SJCRH30 (cell line): Measurements from ENCODE around the gene SKOR1. TPM values are rescaled to one million over a fixed set of nuclear protein-coding genes. Genes with fewer than 3 reads are reported as not detected.

ENCODE experiments used
- DNase-seq, 2 experiments: peaks; one replicate each; pipeline ENCODE4 v3.0.0-alpha.2; 2015 to 2020
- H3K27ac ChIP-seq: fragments of 250-450 bp; sonication (Bioruptor Pico); 2 replicates; pipeline ENCODE4 v1.5.1; 2020; ENCODE audit warnings: mild to moderate bottlenecking, moderate library complexity
- H3K27me3 ChIP-seq: fragments of 250-450 bp; sonication (Bioruptor Pico); 2 replicates; pipeline ENCODE4 v1.5.1; 2020; ENCODE audit warnings: mild to moderate bottlenecking, moderate library complexity
- H3K36me3 ChIP-seq: fragments of 250-450 bp; sonication (Bioruptor Pico); 2 replicates; pipeline ENCODE4 v1.5.1; 2020; ENCODE audit warnings: mild to moderate bottlenecking, moderate library complexity
- H3K4me1 ChIP-seq: fragments of 250-450 bp; sonication (Bioruptor Pico); 2 replicates; pipeline ENCODE4 v1.5.1; 2020; ENCODE audit warnings: mild to moderate bottlenecking, moderate library complexity
- H3K4me3 ChIP-seq: fragments of 250-450 bp; sonication (Bioruptor Pico); 2 replicates; pipeline ENCODE4 v1.5.1; 2020; ENCODE audit warnings: mild to moderate bottlenecking, moderate library complexity
- H3K9me3 ChIP-seq: fragments of 250-450 bp; sonication (Bioruptor Pico); replicated peaks from 2 replicates; pipeline ENCODE4 v1.5.1; 2020; ENCODE audit warnings: mild to moderate bottlenecking, moderate library complexity
- total RNA-seq: library from RNA; depleted of rRNA; stranded (reverse); fragments of >200 nt; shearing (Covaris generic); gene quantifications from 2 replicates; pipeline ENCODE4 v1.2.3, GENCODE V29; 2014; rRNA removed

SKOR1 gene
- 3.1 and 4.5 TPM in 2 replicates for total RNA-seq

DNA sequence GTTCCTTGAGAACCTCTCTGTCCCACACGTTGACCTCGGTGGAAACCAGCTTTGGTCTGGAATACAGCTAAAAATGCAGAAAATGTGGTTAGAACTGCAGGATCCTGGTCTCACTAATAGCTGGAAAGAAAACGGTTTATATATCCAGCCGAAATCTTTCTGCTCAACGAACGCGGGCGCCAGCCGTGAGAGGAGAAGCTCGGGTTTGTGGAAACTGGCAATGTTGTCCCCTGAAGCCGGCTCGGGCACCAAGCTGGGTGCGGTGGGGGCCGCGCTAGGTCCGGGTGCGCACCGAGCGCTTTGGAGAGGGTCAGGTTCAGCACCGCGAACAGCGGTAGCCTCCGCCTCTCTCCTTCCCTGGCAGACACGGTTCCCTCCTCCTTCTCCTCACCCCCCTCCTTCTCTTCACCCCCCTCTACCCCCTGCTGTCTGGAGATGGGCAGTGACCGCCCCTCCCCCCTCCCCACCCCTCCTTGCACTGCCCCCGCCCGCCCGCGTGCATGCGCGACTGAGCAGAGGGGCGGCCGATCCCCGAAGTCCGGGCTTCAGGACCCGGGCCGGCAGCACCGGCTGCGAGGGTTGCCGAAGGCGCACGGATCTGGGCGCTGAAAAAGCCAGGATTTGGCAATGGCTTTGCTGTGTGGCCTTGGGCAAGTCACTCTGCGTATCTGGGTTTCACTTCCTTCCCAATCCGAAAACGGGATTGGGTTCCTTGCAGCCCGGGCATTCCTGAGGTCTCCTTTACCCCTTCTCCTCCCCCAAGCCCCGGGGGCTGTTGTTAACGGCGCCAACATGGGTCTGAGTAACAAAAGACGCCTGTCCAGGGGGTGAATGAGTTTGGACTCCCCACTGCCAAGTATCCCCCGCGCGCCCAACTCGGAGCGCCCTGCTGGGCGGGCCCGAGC, at the start of gene SKOR1:
Gene SKOR1 (plus strand): TSS at position 534 of the 905 bp plus-strand sequence. CDS start 94 bp downstream, at position 628.
- H3K4me3 ChIP-seq = peak within 1 kb of the TSS; percentile 66
- H3K4me1 ChIP-seq = no peaks in the 10 kb centered on the region

GRCh38 chr15:67775998-67776397, 49.3 kb upstream of the SKOR1 start:
- H3K27ac ChIP-seq = no peak overlapping the region
- DNase-seq = no peak
- peaks cover 59% of the 10 kb centered on the region for H3K4me1 ChIP-seq
- H3K9me3 ChIP-seq = no peaks in the 10 kb centered on the region
- no peak overlapping the region for H3K4me3 ChIP-seq
- no peaks in the 10 kb centered on the region for H3K36me3 ChIP-seq
- no peaks in the 10 kb centered on the region for H3K27me3 ChIP-seq

More for the DNA sequence above, at the start of gene SKOR1:
- Histone ChIP-seq H3K27me3 (no peaks in the 10 kb centered on the region), H3K9me3 (peaks cover 9% of the 10 kb centered on the region; the same call in 1 of the 2 replicates), H3K36me3 (no peaks in the 10 kb centered on the region; the same call in 1 of the 2 replicates), H3K27ac (no peak within 1 kb of the TSS)
- no peak for DNase-seq

- no peaks in the 10 kb centered on the region for H3K27me3 ChIP-seq
- peaks cover 59% of the 10 kb centered on the region for H3K4me1 ChIP-seq
- no peaks in the 10 kb centered on the region for H3K9me3 ChIP-seq
- no peaks in the 10 kb centered on the region for H3K36me3 ChIP-seq
- no peak for DNase-seq
- no peak overlapping the region for H3K27ac ChIP-seq
- no peak overlapping the region for H3K4me3 ChIP-seq
Measured at GRCh38 chr15:67776600-67776999, 48.7 kb upstream of the SKOR1 start.

DNA sequence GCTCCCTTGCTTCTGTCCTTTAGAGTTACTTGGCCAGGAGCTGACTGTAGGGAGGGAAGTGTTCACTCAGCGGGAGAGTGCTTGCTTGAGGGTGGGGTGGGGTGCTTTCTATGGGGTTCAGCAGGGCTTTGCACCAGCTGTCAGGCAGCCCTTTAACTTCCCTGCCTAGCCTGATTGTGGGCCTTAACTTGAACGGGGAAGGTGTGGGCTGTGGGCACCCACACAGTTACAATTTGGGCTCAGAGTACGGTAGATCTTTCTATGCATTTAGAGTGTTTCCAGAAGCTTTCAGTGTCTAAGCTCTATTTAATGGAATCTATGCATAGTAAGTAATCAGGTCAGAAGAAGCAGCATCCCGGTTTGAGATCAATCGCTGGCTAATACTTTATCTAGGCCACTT, 48.2 kb upstream of the SKOR1 start:
- H3K27ac ChIP-seq = no peak overlapping the region

DNA sequence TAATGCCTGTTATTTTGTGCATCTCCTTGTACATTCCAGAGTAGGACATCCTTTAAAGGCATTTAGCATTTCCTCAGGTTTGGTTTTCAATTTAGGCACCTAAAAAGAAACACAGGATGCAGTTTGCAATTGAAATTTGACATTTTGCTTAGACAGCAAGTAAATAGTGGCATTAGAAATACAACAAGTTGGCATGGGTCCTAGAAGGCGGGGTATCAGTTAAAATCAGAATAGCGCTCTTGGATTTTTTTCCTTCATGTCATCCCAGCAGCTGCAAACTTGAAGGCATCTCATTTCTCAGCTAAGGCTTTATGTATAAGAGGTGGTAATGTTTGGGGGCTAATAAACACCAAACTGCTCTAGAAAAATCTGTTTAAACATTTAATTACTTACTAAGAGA, 47.5 kb upstream of the SKOR1 start:
- Histone ChIP-seq H3K4me3 (no peak overlapping the region), H3K9me3 (no peaks in the 10 kb centered on the region), H3K27me3 (no peaks in the 10 kb centered on the region), H3K27ac (no peak overlapping the region), H3K4me1 (peaks cover 67% of the 10 kb centered on the region), H3K36me3 (no peaks in the 10 kb centered on the region)
- DNase-seq = peak in 1 of 2 experiments; percentile 44

More for the DNA sequence above, 48.2 kb upstream of the SKOR1 start:
- no peak overlapping the region for H3K4me3 ChIP-seq
- no peaks in the 10 kb centered on the region for H3K27me3 ChIP-seq
- H3K9me3 ChIP-seq = no peaks in the 10 kb centered on the region
- H3K4me1 ChIP-seq = peaks cover 59% of the 10 kb centered on the region
- H3K36me3 ChIP-seq = no peaks in the 10 kb centered on the region
- DNase-seq = no peak

GRCh38 chr15:67778968-67779548, 46.3 kb upstream of the SKOR1 start:
- no peak for DNase-seq
- Histone ChIP-seq H3K9me3 (no peaks in the 10 kb centered on the region), H3K4me3 (no peak overlapping the region), H3K27me3 (no peaks in the 10 kb centered on the region), H3K27ac (no peak overlapping the region), H3K36me3 (no peaks in the 10 kb centered on the region), H3K4me1 (peaks cover 67% of the 10 kb centered on the region)

- H3K27me3 ChIP-seq = no peaks in the 10 kb centered on the region
- H3K27ac ChIP-seq = no peak overlapping the region
- H3K36me3 ChIP-seq = no peaks in the 10 kb centered on the region
- no peaks in the 10 kb centered on the region for H3K9me3 ChIP-seq
- DNase-seq = no peak
- no peak overlapping the region for H3K4me3 ChIP-seq
- peaks cover 65% of the 10 kb centered on the region for H3K4me1 ChIP-seq
Measured at GRCh38 chr15:67779549-67780111, 45.7 kb upstream of the SKOR1 start.

- Histone ChIP-seq H3K36me3 (no peaks in the 10 kb centered on the region), H3K4me1 (peaks cover 51% of the 10 kb centered on the region), H3K9me3 (no peaks in the 10 kb centered on the region), H3K4me3 (no peak overlapping the region), H3K27ac (no peak overlapping the region), H3K27me3 (no peaks in the 10 kb centered on the region)
- DNase-seq = no peak
Measured at GRCh38 chr15:67781061-67781460, 44.2 kb upstream of the SKOR1 start.

- Histone ChIP-seq H3K36me3 (no peaks in the 10 kb centered on the region), H3K9me3 (no peaks in the 10 kb centered on the region), H3K4me1 (peaks cover 41% of the 10 kb centered on the region), H3K4me3 (no peak overlapping the region), H3K27ac (no peak overlapping the region), H3K27me3 (no peaks in the 10 kb centered on the region)
- DNase-seq = peak; percentile 60 to 83
Measured at GRCh38 chr15:67781907-67782690, 43.2 kb upstream of the SKOR1 start.

DNA sequence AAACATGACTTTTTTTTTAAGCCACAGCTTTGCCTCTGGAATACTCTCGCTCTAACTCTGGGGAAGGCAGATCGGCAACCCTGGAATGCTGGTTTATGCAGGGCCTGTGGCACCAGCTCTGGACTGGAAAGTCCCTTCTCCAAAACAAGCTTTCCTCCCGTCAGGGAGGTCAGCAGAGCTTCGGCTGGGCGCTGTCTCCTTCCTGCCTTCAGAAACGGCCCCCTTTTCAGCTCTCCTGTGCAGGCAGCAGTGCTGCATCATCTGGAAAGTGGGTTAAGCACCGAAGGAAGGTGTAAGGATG, 42.7 kb upstream of the SKOR1 start:
- Histone ChIP-seq H3K27me3 (no peaks in the 10 kb centered on the region), H3K9me3 (no peaks in the 10 kb centered on the region), H3K4me1 (peaks cover 36% of the 10 kb centered on the region), H3K4me3 (no peak overlapping the region), H3K27ac (no peak overlapping the region), H3K36me3 (no peaks in the 10 kb centered on the region)
- DNase-seq = no peak

DNA sequence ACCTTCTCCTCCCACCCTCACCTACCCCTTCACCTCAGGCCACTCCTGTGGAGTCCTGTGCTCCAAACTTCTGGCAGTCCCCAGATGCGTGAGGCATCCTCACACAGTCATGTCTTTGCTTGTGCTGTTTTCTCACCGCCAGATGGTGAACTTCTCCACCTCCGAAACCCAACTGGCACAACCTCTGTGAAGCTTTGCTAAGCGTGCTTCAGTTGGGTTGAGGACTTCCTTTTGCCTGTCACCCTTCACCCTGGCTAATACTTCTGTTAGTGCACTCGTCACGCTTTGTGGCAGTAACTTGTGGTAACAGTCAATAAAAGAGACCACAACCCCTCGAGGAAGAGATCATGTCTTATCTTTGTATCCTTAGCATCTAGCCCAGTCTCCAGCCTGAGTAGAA, 42.0 kb upstream of the SKOR1 start:
- H3K27me3 ChIP-seq = no peaks in the 10 kb centered on the region
- H3K36me3 ChIP-seq = no peaks in the 10 kb centered on the region; the same call in 1 of the 2 replicates
- no peak overlapping the region for H3K4me3 ChIP-seq
- H3K9me3 ChIP-seq = no peaks in the 10 kb centered on the region
- H3K27ac ChIP-seq = no peak overlapping the region
- DNase-seq = no peak
- peaks cover 29% of the 10 kb centered on the region for H3K4me1 ChIP-seq

DNA sequence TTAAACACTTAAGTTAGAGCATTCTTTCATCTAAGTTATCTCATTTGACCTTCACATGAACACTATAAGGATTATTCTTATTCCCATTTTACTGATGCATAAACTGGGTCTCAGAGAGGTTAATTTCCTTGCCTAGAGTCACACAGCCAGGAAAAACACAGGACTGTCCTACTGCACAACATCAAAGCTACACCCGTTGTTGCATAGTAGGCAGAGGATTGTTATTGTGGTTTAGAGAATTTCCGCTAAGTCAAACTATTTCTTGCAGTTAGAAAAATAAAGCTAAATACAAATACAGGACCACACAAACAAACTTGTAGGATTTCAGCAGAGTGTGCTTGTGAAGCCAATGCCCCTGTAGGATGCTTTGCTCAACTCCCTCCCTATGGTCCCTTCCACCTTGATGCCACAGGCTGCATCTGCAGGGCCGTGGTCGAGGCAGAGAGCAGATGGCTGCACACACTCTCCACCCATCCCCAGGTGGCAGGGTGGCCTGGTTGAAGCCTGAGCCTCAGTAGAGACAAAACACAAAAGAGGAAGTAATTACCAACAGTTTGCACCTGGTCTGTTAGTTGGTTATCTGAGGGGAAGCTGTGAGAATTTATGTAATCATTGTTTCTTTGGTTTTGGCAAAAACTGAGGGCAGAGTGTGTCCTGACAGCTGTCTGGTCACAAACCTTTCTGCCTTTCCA, 41.1 kb upstream of the SKOR1 start:
- Histone ChIP-seq H3K9me3 (0 out of 2 replicates have a peak, but pooled peaks cover 3% of the 10 kb centered on the region), H3K4me1 (peaks cover 22% of the 10 kb centered on the region), H3K27me3 (no peaks in the 10 kb centered on the region), H3K4me3 (no peak overlapping the region), H3K36me3 (no peaks in the 10 kb centered on the region; the same call in 1 of the 2 replicates), H3K27ac (no peak overlapping the region)
- DNase-seq = no peak

- H3K27me3 ChIP-seq = no peaks in the 10 kb centered on the region
- peaks cover 20% of the 10 kb centered on the region for H3K4me1 ChIP-seq
- H3K36me3 ChIP-seq = no peaks in the 10 kb centered on the region; the same call in 1 of the 2 replicates
- no peak for DNase-seq
- H3K4me3 ChIP-seq = no peak overlapping the region
- H3K27ac ChIP-seq = no peak overlapping the region
- 0 out of 2 replicates have a peak, but pooled peaks cover 3% of the 10 kb centered on the region for H3K9me3 ChIP-seq
Measured at GRCh38 chr15:67784856-67785430, 40.4 kb upstream of the SKOR1 start.

- Histone ChIP-seq H3K36me3 (no peaks in the 10 kb centered on the region; the same call in 1 of the 2 replicates), H3K9me3 (0 out of 2 replicates have a peak, but pooled peaks cover 3% of the 10 kb centered on the region), H3K4me3 (no peak overlapping the region), H3K4me1 (peaks cover 20% of the 10 kb centered on the region), H3K27ac (no peak overlapping the region), H3K27me3 (no peaks in the 10 kb centered on the region)
- no peak for DNase-seq
Measured at GRCh38 chr15:67785431-67785830, 39.9 kb upstream of the SKOR1 start.
